ENCODE results near the gene HPX.
A peak's percentile ranks its signal among the peaks of the same experiment; 100 is the strongest.
"Not testable (repeated sequence)": the region's sequence is repeated elsewhere in the genome, so short reads cannot be mapped to it uniquely, and the experiment has no call there.

HPX gene

GRCh38 chr11:6413791-6414201 is 27.0 kb downstream of the HPX start:
- no peak for DNase-seq

GRCh38 chr11:6411594-6412031 is 29.2 kb downstream of the HPX start:
- DNase-seq: no peak

- DNase-seq: no peak
Observed at GRCh38 chr11:6410695-6411430, 29.9 kb downstream of the HPX start.

GRCh38 chr11:6406370-6406769 is 34.4 kb downstream of the HPX start:
- no peak for DNase-seq

- no peak for DNase-seq
Observed at GRCh38 chr11:6405846-6406245, 34.9 kb downstream of the HPX start.

- DNase-seq: no peak
Observed at GRCh38 chr11:6405052-6405667, 35.6 kb downstream of the HPX start.

GRCh38 chr11:6404342-6405051 is 36.3 kb downstream of the HPX start:
- DNase-seq: no peak

- DNase-seq: no peak
Observed at GRCh38 chr11:6403539-6403938, 37.2 kb downstream of the HPX start.

GRCh38 chr11:6402561-6402981 is 38.2 kb downstream of the HPX start:
- DNase-seq: no peak

GRCh38 chr11:6402061-6402470 is 38.7 kb downstream of the HPX start:
- DNase-seq: no peak

- no peak for DNase-seq
Observed at GRCh38 chr11:6401464-6401863, 39.3 kb downstream of the HPX start.

- no peak for DNase-seq
Observed at GRCh38 chr11:6400431-6401345, 40.1 kb downstream of the HPX start.

GRCh38 chr11:6397636-6398035 is 43.2 kb downstream of the HPX start:
- DNase-seq: no peak

GRCh38 chr11:6397156-6397555 is 43.6 kb downstream of the HPX start:
- no peak for DNase-seq

- no peak for DNase-seq
Observed at GRCh38 chr11:6395470-6396060, 45.2 kb downstream of the HPX start.

- no peak for DNase-seq
Observed at GRCh38 chr11:6393989-6394670, 46.7 kb downstream of the HPX start.

GRCh38 chr11:6392251-6392650 is 48.5 kb downstream of the HPX start:
- DNase-seq: not testable (repeated sequence)

GRCh38 chr11:6391537-6392134 is 49.2 kb downstream of the HPX start:
- DNase-seq: no peak

- no peak for DNase-seq
Observed at GRCh38 chr11:6390718-6391469, 49.9 kb downstream of the HPX start.

- peak; percentile 17 for DNase-seq
Observed at GRCh38 chr11:6389905-6390717, 50.7 kb downstream of the HPX start, which contains the start of gene SMPD1. Gene SMPD1 (plus strand): TSS chr11:6390474. CDS start chr11:6390599, 125 bp downstream.

Measured in NCI-H1436 treated with DMSO at 0.1 percent for 48 hours (cell line).